HCT116 (cell line): ENCODE data around the gene CENPX. TPM values are rescaled to one million over a fixed set of nuclear protein-coding genes. Genes with fewer than 3 reads are reported as not detected.

Experiments used
- ATAC-seq: fragments of 200-7000 bp; cut with Tn5 transposase; 2 replicates; pipeline ENCODE4 v1.9.1; 2020; ENCODE audit warnings: mild to moderate bottlenecking, moderate library complexity
- BruUV-seq: library from RNA; stranded (reverse); fragments of 400-500 nt; replicated peaks from 2 replicates; lab custom pipeline; 2021; lab: Mats Ljungman, UMichigan
- CTCF ChIA-PET: fragments of 300-600 bp; sonication (Branson Sonifier 250); formaldehyde crosslinking; loops from one replicate; lab custom pipeline; 2021; ENCODE audit warnings: antibody characterized with exemption; lab: Charles Lee
- POLR2A ChIA-PET: fragments of 300-600, 350-600 bp; sonication (Branson Sonifier 250); formaldehyde crosslinking; loops from one replicate; lab custom pipeline; 2021; ENCODE audit warnings: antibody characterized with exemption; lab: Charles Lee
- RAD21 ChIA-PET, 2 experiments: fragments of 300-600 bp; sonication (Branson Sonifier 250); formaldehyde crosslinking; loops; one replicate each; lab custom pipeline; 2023; ENCODE audit warnings: low total read pairs in 2 of 2; ENCODE audit not compliant: uncharacterized antibody in 2 of 2, unreplicated experiment in 2 of 2, low non-redundant PET in 1 of 2; lab: Charles Lee
- DNase-seq: peaks from one replicate; pipeline ENCODE4 v3.0.0-alpha.2; 2010; ENCODE audit warnings: low read depth, low spot score
- H2AFZ ChIP-seq: fragments of 200-600 bp; shearing (Covaris generic), sonication (generic); 2 replicates; pipeline ENCODE4 v1.6.1; 2017; ENCODE audit warnings: low read depth, mixed run types, mixed read lengths, antibody characterized with exemption, low read length; ENCODE audit not compliant: poor library complexity, severe bottlenecking
- H3K27ac ChIP-seq: 2 replicates; pipeline ENCODE4 v1.5.1; 2012; ENCODE audit warnings: low read depth, low read length
- H3K27me3 ChIP-seq: fragments of 200-600 bp; sonication (generic); 2 replicates; pipeline ENCODE4 v1.6.1; 2016; ENCODE audit warnings: mixed run types, low read length, mixed read lengths; ENCODE audit not compliant: insufficient read depth
- H3K36me3 ChIP-seq, 2 experiments: fragments of 200-500 bp in 1 of 2; fragments of 200-600 bp in 1 of 2; sonication (Bioruptor generic) in 1 of 2; sonication (generic) in 1 of 2; 2 replicates each; pipeline versions ENCODE4 v1.5.1 to v1.6.1; 2014 to 2016; ENCODE audit warnings: low read length in 2 of 2, inconsistent platforms in 1 of 2, mixed read lengths in 1 of 2, mixed run types in 1 of 2; ENCODE audit not compliant: insufficient read depth in 2 of 2, control insufficient read depth in 1 of 2
- H3K4me1 ChIP-seq, 2 experiments: fragments of 200-600 bp in 1 of 2; sonication (generic) in 1 of 2; 2 replicates each; pipeline versions ENCODE4 v1.5.1 to v1.6.1; 2012 to 2017; ENCODE audit warnings: low read length in 2 of 2, inconsistent platforms in 1 of 2, mild to moderate bottlenecking in 1 of 2, mixed read lengths in 1 of 2, mixed run types in 1 of 2, moderate library complexity in 1 of 2; ENCODE audit not compliant: insufficient read depth in 2 of 2, control insufficient read depth in 1 of 2
- H3K4me2 ChIP-seq: fragments of 200-600 bp; sonication (generic); 2 replicates; pipeline ENCODE4 v1.6.1; 2017; ENCODE audit warnings: mixed run types, low read length, mixed read lengths
- H3K4me3 ChIP-seq, 2 experiments: fragments of 200-600 bp in 1 of 2; sonication (generic) in 1 of 2; replicated peaks in 1 of 2; 2 replicates each; pipeline ENCODE4 v1.5.1; 2011 to 2016; ENCODE audit warnings: low read length in 2 of 2, control low read depth in 1 of 2, low read depth in 1 of 2, mild to moderate bottlenecking in 1 of 2, mixed read lengths in 1 of 2, mixed run types in 1 of 2
- H3K79me2 ChIP-seq: fragments of 200-600 bp; sonication (generic); 2 replicates; pipeline ENCODE4 v1.6.1; 2017; ENCODE audit warnings: mild to moderate bottlenecking, mixed run types, low read length, moderate library complexity, mixed read lengths; ENCODE audit not compliant: insufficient read depth
- H3K9ac ChIP-seq: fragments of 200-600 bp; sonication (generic); 2 replicates; pipeline ENCODE4 v1.6.1; 2016; ENCODE audit warnings: low read length, mixed read lengths
- H3K9me2 ChIP-seq: fragments of 200-600 bp; sonication (generic), shearing (Covaris generic); 2 replicates; pipeline ENCODE4 v1.6.1; 2017; ENCODE audit warnings: mixed run types, mild to moderate bottlenecking, moderate library complexity; ENCODE audit not compliant: insufficient read depth
- H3K9me3 ChIP-seq, 2 experiments: fragments of 200-500 bp in 1 of 2; fragments of 200-600 bp in 1 of 2; sonication (Bioruptor generic) in 1 of 2; sonication (generic) in 1 of 2; 2 replicates each; pipeline ENCODE4 v1.6.1; 2014 to 2017; ENCODE audit warnings: low read length in 2 of 2, mixed read lengths in 2 of 2, inconsistent platforms in 1 of 2, low read depth in 1 of 2, mild to moderate bottlenecking in 1 of 2, mixed run types in 1 of 2, moderate library complexity in 1 of 2; ENCODE audit not compliant: control insufficient read depth in 1 of 2, insufficient read depth in 1 of 2
- H4K20me1 ChIP-seq: fragments of 200-600 bp; sonication (generic), shearing (Covaris generic); 2 replicates; pipeline ENCODE4 v1.6.1; 2017; ENCODE audit warnings: mixed run types, mild to moderate bottlenecking, moderate library complexity; ENCODE audit not compliant: insufficient read depth
- CTCF ChIP-seq, 3 experiments: fragments of 200-600 bp in 1 of 3; sonication (generic) in 1 of 3; IDR thresholded peaks in 2 of 3; conservative IDR thresholded peaks in 1 of 3; 2 replicates each; pipeline ENCODE4 v1.5.1; 2012 to 2017; ENCODE audit warnings: low read depth in 2 of 3, low read length in 2 of 3, antibody characterized with exemption in 1 of 3, borderline replicate concordance in 1 of 3, control low read depth in 1 of 3, mild to moderate bottlenecking in 1 of 3, mixed read lengths in 1 of 3, mixed run types in 1 of 3, moderate library complexity in 1 of 3; ENCODE audit not compliant: insufficient read depth in 1 of 3
- EGR1 ChIP-seq: IDR thresholded peaks from 2 replicates; pipeline ENCODE4 v1.6.1; 2012; ENCODE audit warnings: low read depth
- ELF1 ChIP-seq: IDR thresholded peaks from 2 replicates; pipeline ENCODE4 v1.6.1; 2012; ENCODE audit warnings: low read depth, borderline replicate concordance
- JUND ChIP-seq: IDR thresholded peaks from 2 replicates; pipeline ENCODE4 v1.6.1; 2012
- POLR2AphosphoS5 ChIP-seq: IDR thresholded peaks from 2 replicates; pipeline ENCODE4 v1.6.1; 2011; ENCODE audit warnings: mild to moderate bottlenecking, low read depth, low read length, moderate library complexity
- RAD21 ChIP-seq: IDR thresholded peaks from 2 replicates; pipeline ENCODE4 v1.6.1; 2012; ENCODE audit warnings: low read depth, mild to moderate bottlenecking
- SIN3A ChIP-seq: IDR thresholded peaks from 2 replicates; pipeline ENCODE4 v1.6.1; 2012; ENCODE audit warnings: low read depth
- SRF ChIP-seq: IDR thresholded peaks from 2 replicates; pipeline ENCODE4 v1.6.1; 2012; ENCODE audit warnings: low read depth
- YY1 ChIP-seq: IDR thresholded peaks from 2 replicates; pipeline ENCODE4 v1.6.1; 2011; ENCODE audit warnings: low read length, low read depth, moderate library complexity, mild to moderate bottlenecking; ENCODE audit not compliant: insufficient replicate concordance; ENCODE audit errors: extremely low read depth
- intact Hi-C: fragments of 100-400 bp; cut with micrococcal nuclease; formaldehyde crosslinking; loops from 2 replicates; pipeline ENCODE4 v1.10.0; 2022
- total RNA-seq: library from RNA; stranded (reverse); gene quantifications from one replicate; pipeline ENCODE4 v1.2.1, GENCODE V29; 2021; ENCODE audit not compliant: unreplicated experiment

CENPX gene
- total RNA-seq, 1 experiment from 2014 or later: 184 TPM

- Histone ChIP-seq H3K4me2 (peak overlapping the region; percentile 95), H4K20me1 (no peaks in the 10 kb centered on the region), H3K4me1 (peaks cover 18 to 51% of the 10 kb centered on the region in 2 experiments), H3K79me2 (peaks cover 28% of the 10 kb centered on the region; the same call in 1 of the 2 replicates), H3K27me3 (no peaks in the 10 kb centered on the region), H3K9me2 (no peaks in the 10 kb centered on the region), H2AFZ (no peak overlapping the region), H3K36me3 (peaks cover 0 to 12% of the 10 kb centered on the region in 2 experiments; a peak in 1 of 4 replicates), H3K9me3 (no peaks in the 10 kb centered on the region), H3K9ac (peak overlapping the region; percentile 94), H3K27ac (peak overlapping the region; percentile 91), H3K4me3 (peak overlapping the region; percentile 92 to 93)
- TF ChIP-seq CTCF (IDR thresholded peaks at IDR 0.05 in 2 of 3, conservative IDR thresholded peaks at IDR 0.05 in 1 of 3; ENCODE audit: borderline replicate concordance in 1 of 3, insufficient read depth in 1 of 3, low read depth in 2 of 3, low read length in 2 of 3) (no peak), SIN3A (no peak), ELF1 (no peak), SRF (no peak), YY1 (no peak), POLR2AphosphoS5 (no peak), RAD21 (no peak), JUND (no peak), EGR1 (no peak)
- intact Hi-C loops: loop anchor here (2.0 to 10.0 kb wide), 3 partner anchors 62 to 378 kb away; partner anchors contain the start of genes FASN, HEXD and OGFOD3
- no TSS peak for BruUV-seq
- ChIA-PET CTCF (interaction anchor here (1.6 to 4.8 kb wide), 2 partner anchors 15 to 69 kb away, joined by 11 to 57 read pairs; partner anchors contain the start of genes CENPX and LRRC45), RAD21 (no interaction called here), POLR2A (interaction anchor here (1.6 kb wide), 1 partner anchor 14 kb away, joined by 4 read pairs; the partner anchor contains the start of genes CENPX and LRRC45)
- no peak for ATAC-seq
- DNase-seq: no peak
Observed at GRCh38 chr17:82036634-82037091, 14.0 kb upstream of the CENPX start.
